ENCODE measurements around the gene FOXP3. TPM values are rescaled to one million over a fixed set of nuclear protein-coding genes. Genes with fewer than 3 reads are reported as not detected.
A peak's percentile ranks its signal among the peaks of the same experiment; 100 is the strongest.

FOXP3 gene
- 1.5 TPM for total RNA-seq

GRCh38 chrX:49264460-49264859 lies at the start of gene FOXP3:
Gene FOXP3 (minus strand): TSS chrX:49264710. CDS start chrX:49258505, 6,205 bp downstream.
- Histone ChIP-seq H3K9me3 (no peaks in the 10 kb centered on the region), H3K4me3 (no peak within 1 kb of the TSS), H3K27me3 (no peaks in the 10 kb centered on the region), H3K27ac (no peak within 1 kb of the TSS), H3K36me3 (no peaks in the 10 kb centered on the region), H3K4me1 (no peaks in the 10 kb centered on the region)
- TF ChIP-seq POLR2A (IDR thresholded peaks at IDR 0.05) (no peak), POLR2AphosphoS5 (IDR thresholded peaks at IDR 0.05; ENCODE audit: insufficient read depth in 1 of 2, low read depth in 1 of 2) (no peak), CTCF (IDR thresholded peaks at IDR 0.05) (no peak)
- DNase-seq (ENCODE audit: extremely low spot score in 2 of 2) = no peak
- intact Hi-C loops (cut with DNase I) = loop anchor here (10.0 kb wide), 1 partner anchor 70 kb away; no protein-coding TSS in a partner anchor

GRCh38 chrX:49312176-49312575 lies 47.7 kb upstream of the FOXP3 start:
- no peak overlapping the region for H3K4me3 ChIP-seq
- H3K9me3 ChIP-seq = no peaks in the 10 kb centered on the region
- no peak overlapping the region for H3K27ac ChIP-seq
- intact Hi-C loops (cut with DNase I) = no loop called here
- TF ChIP-seq POLR2AphosphoS5 (IDR thresholded peaks at IDR 0.05; ENCODE audit: insufficient read depth in 1 of 2, low read depth in 1 of 2) = no peak
- no peak for TF ChIP-seq POLR2A (IDR thresholded peaks at IDR 0.05)
- TF ChIP-seq CTCF (IDR thresholded peaks at IDR 0.05) = no peak
- no peaks in the 10 kb centered on the region for H3K27me3 ChIP-seq
- no peaks in the 10 kb centered on the region for H3K36me3 ChIP-seq
- DNase-seq (ENCODE audit: extremely low spot score in 2 of 2) = no peak
- H3K4me1 ChIP-seq = peaks cover 22% of the 10 kb centered on the region

- Histone ChIP-seq H3K27me3 (no peaks in the 10 kb centered on the region), H3K9me3 (no peaks in the 10 kb centered on the region), H3K4me3 (no peak overlapping the region), H3K4me1 (peaks cover 22% of the 10 kb centered on the region), H3K36me3 (no peaks in the 10 kb centered on the region), H3K27ac (peak overlapping the region; percentile 60)
- no peak for TF ChIP-seq POLR2A (IDR thresholded peaks at IDR 0.05)
- TF ChIP-seq POLR2AphosphoS5 (IDR thresholded peaks at IDR 0.05; ENCODE audit: insufficient read depth in 1 of 2, low read depth in 1 of 2) = no peak
- no peak for TF ChIP-seq CTCF (IDR thresholded peaks at IDR 0.05)
- intact Hi-C loops (cut with DNase I) = no loop called here
- DNase-seq (ENCODE audit: extremely low spot score in 2 of 2) = no peak
Measured at GRCh38 chrX:49310371-49310770, 45.9 kb upstream of the FOXP3 start.

GRCh38 chrX:49309401-49309981 lies 45.0 kb upstream of the FOXP3 start:
- intact Hi-C loops (cut with DNase I) = no loop called here
- Histone ChIP-seq H3K27me3 (no peaks in the 10 kb centered on the region), H3K4me3 (peak overlapping the region; percentile 38 to 43)

More at GRCh38 chrX:49309401-49309981, 45.0 kb upstream of the FOXP3 start:
- no peak for TF ChIP-seq CTCF (IDR thresholded peaks at IDR 0.05)
- no peak for TF ChIP-seq POLR2A (IDR thresholded peaks at IDR 0.05)
- TF ChIP-seq POLR2AphosphoS5 (IDR thresholded peaks at IDR 0.05; ENCODE audit: insufficient read depth in 1 of 2, low read depth in 1 of 2) = no peak
- Histone ChIP-seq H3K27ac (peak overlapping the region; percentile 60), H3K9me3 (no peaks in the 10 kb centered on the region), H3K4me1 (peaks cover 22% of the 10 kb centered on the region), H3K36me3 (no peaks in the 10 kb centered on the region)
- no peak for DNase-seq (ENCODE audit: extremely low spot score in 2 of 2)

Data from vagina (tissue), 2 donors.